Measurements from ENCODE around the gene NEB.

NEB gene

DNA sequence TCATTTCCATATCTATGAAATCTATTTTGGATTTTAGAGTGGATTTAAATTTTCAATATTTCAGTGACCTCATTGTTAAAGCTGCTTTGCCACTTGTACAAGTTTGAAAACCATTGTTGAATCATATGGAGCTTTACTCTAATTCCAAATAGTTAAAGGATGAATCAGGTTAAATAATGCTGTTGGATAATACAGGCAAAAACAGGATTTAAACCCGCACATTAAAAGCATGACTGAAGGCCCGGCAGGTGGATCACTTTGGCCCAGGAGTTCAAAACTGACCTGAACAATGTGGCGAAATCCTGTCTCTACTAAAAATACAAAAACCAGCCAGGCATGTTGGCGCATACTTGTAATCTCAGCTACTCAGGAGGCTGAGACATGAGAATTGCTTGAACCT, 256.3 kb downstream of the NEB start:
- peaks cover 7% of the 10 kb centered on the region; the same call in 1 of the 2 replicates for H3K79me2 ChIP-seq (ENCODE audit: control insufficient read depth, low read length)
- no peak overlapping the region for H3K4me3 ChIP-seq (ENCODE audit: low read length)
- peaks cover 95% of the 10 kb centered on the region for H3K36me3 ChIP-seq (ENCODE audit: control insufficient read depth, low read length)
- H3K9me3 ChIP-seq (ENCODE audit: control insufficient read depth, insufficient read depth, low read length): no peaks in the 10 kb centered on the region
- H4K20me1 ChIP-seq (ENCODE audit: control insufficient read depth, insufficient read depth, low read depth, low read length): no peaks in the 10 kb centered on the region
- H3K27me3 ChIP-seq (ENCODE audit: control insufficient read depth, low read length): no peaks in the 10 kb centered on the region
- H3K9me2 ChIP-seq (replicated peaks; ENCODE audit: control insufficient read depth, low read length): no peaks in the 10 kb centered on the region
- no peaks in the 10 kb centered on the region for H3K4me1 ChIP-seq (ENCODE audit: control insufficient read depth, low read length)
- no peaks in the 10 kb centered on the region for H3F3A ChIP-seq (ENCODE audit: control insufficient read depth, insufficient read depth)
- no peak overlapping the region for H3K4me2 ChIP-seq (ENCODE audit: low read length)
- no peak for TF ChIP-seq EZH2phosphoT487 (IDR thresholded peaks at IDR 0.05; ENCODE audit: borderline replicate concordance, low read length)
- H3K27ac ChIP-seq (ENCODE audit: low read depth, low read length): no peak overlapping the region

DNA sequence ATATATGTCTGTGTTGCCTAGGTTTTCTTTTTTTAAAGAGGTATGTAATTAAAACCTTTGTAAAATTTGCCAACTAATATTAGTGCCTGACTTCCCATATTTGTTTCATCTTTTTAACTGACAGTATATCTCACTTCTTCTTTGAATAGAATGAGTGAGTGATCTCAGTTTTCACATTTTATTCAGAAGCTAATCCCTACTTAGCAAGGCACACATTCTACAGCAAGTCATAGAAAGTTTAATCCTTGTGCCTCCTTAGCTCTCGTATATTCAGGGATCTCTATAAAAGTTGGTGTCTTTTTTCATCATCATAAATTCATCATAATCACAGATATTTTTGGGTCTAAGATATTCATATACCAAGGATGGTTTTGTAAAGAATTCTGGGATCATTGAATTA, 258.0 kb downstream of the NEB start:
- Histone ChIP-seq H3K9me2 (replicated peaks; ENCODE audit: control insufficient read depth, low read length) (no peaks in the 10 kb centered on the region), H3K9me3 (ENCODE audit: control insufficient read depth, insufficient read depth, low read length) (no peaks in the 10 kb centered on the region), H3K4me2 (ENCODE audit: low read length) (no peak overlapping the region), H3F3A (ENCODE audit: control insufficient read depth, insufficient read depth) (no peaks in the 10 kb centered on the region), H4K20me1 (ENCODE audit: control insufficient read depth, insufficient read depth, low read depth, low read length) (no peaks in the 10 kb centered on the region), H3K27ac (ENCODE audit: low read depth, low read length) (no peak overlapping the region), H3K4me3 (ENCODE audit: low read length) (no peak overlapping the region), H3K4me1 (ENCODE audit: control insufficient read depth, low read length) (no peaks in the 10 kb centered on the region), H3K27me3 (ENCODE audit: control insufficient read depth, low read length) (no peaks in the 10 kb centered on the region), H3K36me3 (ENCODE audit: control insufficient read depth, low read length) (peaks cover 84% of the 10 kb centered on the region), H3K79me2 (ENCODE audit: control insufficient read depth, low read length) (peaks cover 7% of the 10 kb centered on the region; the same call in 1 of the 2 replicates)
- TF ChIP-seq EZH2phosphoT487 (IDR thresholded peaks at IDR 0.05; ENCODE audit: borderline replicate concordance, low read length) (no peak), CTCF (IDR thresholded peaks at IDR 0.05; ENCODE audit: low read depth, low read length, poor library complexity, severe bottlenecking) (no peak)

DNA sequence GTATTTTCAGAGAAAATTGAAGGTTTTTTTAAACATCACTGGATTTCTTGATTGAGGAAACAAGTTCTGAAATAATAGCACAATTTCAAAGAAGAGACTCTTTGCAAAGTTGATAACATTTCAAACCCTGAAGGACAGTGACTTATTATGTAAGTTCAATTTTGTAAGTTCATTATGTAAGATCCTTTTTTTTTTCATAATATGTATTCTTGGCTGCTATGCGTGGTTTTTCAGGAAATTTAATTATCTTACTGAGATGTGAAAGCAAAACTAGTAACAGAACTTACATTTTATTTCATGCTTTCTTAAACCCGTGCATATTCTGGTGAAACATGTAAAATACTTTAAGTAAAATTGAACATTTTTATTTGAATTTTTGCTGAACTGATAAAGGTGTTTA, 259.2 kb downstream of the NEB start:
- no peaks in the 10 kb centered on the region for H3K4me1 ChIP-seq (ENCODE audit: control insufficient read depth, low read length)

GRCh38 chr2:151472966-151473365, 261.3 kb downstream of the NEB start:
- no peaks in the 10 kb centered on the region for H3F3A ChIP-seq (ENCODE audit: control insufficient read depth, insufficient read depth)
- TF ChIP-seq CTCF (IDR thresholded peaks at IDR 0.05; ENCODE audit: low read depth, low read length, poor library complexity, severe bottlenecking) (no peak), EZH2phosphoT487 (IDR thresholded peaks at IDR 0.05; ENCODE audit: borderline replicate concordance, low read length) (no peak)
- H3K27ac ChIP-seq (ENCODE audit: low read depth, low read length): no peak overlapping the region
- no peaks in the 10 kb centered on the region for H3K9me3 ChIP-seq (ENCODE audit: control insufficient read depth, insufficient read depth, low read length)
- H4K20me1 ChIP-seq (ENCODE audit: control insufficient read depth, insufficient read depth, low read depth, low read length): no peaks in the 10 kb centered on the region
- no peak overlapping the region for H3K4me2 ChIP-seq (ENCODE audit: low read length)
- H3K27me3 ChIP-seq (ENCODE audit: control insufficient read depth, low read length): no peaks in the 10 kb centered on the region
- no peaks in the 10 kb centered on the region for H3K9me2 ChIP-seq (replicated peaks; ENCODE audit: control insufficient read depth, low read length)
- H3K4me1 ChIP-seq (ENCODE audit: control insufficient read depth, low read length): no peaks in the 10 kb centered on the region
- H3K79me2 ChIP-seq (ENCODE audit: control insufficient read depth, low read length): peaks cover 9% of the 10 kb centered on the region; the same call in 1 of the 2 replicates
- H3K36me3 ChIP-seq (ENCODE audit: control insufficient read depth, low read length): peaks cover 85% of the 10 kb centered on the region
- no peak overlapping the region for H3K4me3 ChIP-seq (ENCODE audit: low read length)

More for the DNA sequence above, 259.2 kb downstream of the NEB start:
- H3K4me3 ChIP-seq (ENCODE audit: low read length): no peak overlapping the region
- TF ChIP-seq CTCF (IDR thresholded peaks at IDR 0.05; ENCODE audit: low read depth, low read length, poor library complexity, severe bottlenecking) (no peak), EZH2phosphoT487 (IDR thresholded peaks at IDR 0.05; ENCODE audit: borderline replicate concordance, low read length) (no peak)
- no peak overlapping the region for H3K27ac ChIP-seq (ENCODE audit: low read depth, low read length)
- no peaks in the 10 kb centered on the region for H3K9me2 ChIP-seq (replicated peaks; ENCODE audit: control insufficient read depth, low read length)
- peaks cover 9% of the 10 kb centered on the region; the same call in 1 of the 2 replicates for H3K79me2 ChIP-seq (ENCODE audit: control insufficient read depth, low read length)
- H3K4me2 ChIP-seq (ENCODE audit: low read length): no peak overlapping the region
- H3K36me3 ChIP-seq (ENCODE audit: control insufficient read depth, low read length): peaks cover 83% of the 10 kb centered on the region
- no peaks in the 10 kb centered on the region for H3K9me3 ChIP-seq (ENCODE audit: control insufficient read depth, insufficient read depth, low read length)
- no peaks in the 10 kb centered on the region for H3F3A ChIP-seq (ENCODE audit: control insufficient read depth, insufficient read depth)
- no peaks in the 10 kb centered on the region for H3K27me3 ChIP-seq (ENCODE audit: control insufficient read depth, low read length)
- H4K20me1 ChIP-seq (ENCODE audit: control insufficient read depth, insufficient read depth, low read depth, low read length): no peaks in the 10 kb centered on the region
